ENCODE data around the gene GCFC2.

DNA sequence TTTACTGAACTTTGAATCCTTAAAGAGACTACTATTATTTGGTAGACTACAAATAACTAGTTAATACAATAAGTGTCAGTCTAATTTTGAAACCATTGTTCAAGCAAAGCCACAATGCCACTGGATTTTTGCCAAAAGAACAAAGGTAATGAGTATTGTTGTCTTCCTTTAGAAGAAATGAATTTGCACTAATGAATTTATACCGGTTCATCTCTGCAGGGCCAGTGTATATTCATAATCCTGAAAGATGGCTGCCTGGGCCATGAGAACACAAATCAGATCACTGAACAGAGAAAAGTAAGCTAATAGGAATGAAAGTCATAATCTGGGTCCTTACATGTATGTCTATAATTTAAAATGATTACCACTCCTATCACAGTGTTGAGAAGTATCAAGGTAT lies 31.2 kb downstream of the GCFC2 start:
- TF ChIP-seq, protein P1, sequence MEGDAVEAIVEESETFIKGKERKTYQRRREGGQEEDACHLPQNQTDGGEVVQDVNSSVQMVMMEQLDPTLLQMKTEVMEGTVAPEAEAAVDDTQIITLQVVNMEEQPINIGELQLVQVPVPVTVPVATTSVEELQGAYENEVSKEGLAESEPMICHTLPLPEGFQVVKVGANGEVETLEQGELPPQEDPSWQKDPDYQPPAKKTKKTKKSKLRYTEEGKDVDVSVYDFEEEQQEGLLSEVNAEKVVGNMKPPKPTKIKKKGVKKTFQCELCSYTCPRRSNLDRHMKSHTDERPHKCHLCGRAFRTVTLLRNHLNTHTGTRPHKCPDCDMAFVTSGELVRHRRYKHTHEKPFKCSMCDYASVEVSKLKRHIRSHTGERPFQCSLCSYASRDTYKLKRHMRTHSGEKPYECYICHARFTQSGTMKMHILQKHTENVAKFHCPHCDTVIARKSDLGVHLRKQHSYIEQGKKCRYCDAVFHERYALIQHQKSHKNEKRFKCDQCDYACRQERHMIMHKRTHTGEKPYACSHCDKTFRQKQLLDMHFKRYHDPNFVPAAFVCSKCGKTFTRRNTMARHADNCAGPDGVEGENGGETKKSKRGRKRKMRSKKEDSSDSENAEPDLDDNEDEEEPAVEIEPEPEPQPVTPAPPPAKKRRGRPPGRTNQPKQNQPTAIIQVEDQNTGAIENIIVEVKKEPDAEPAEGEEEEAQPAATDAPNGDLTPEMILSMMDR (IDR thresholded peaks at IDR 0.05): no peak
- no peak for TF ChIP-seq EP300 (IDR thresholded peaks at IDR 0.05)
- TF ChIP-seq POLR2A (IDR thresholded peaks at IDR 0.05): no peak
- no peak for TF ChIP-seq POLR2AphosphoS5 (IDR thresholded peaks at IDR 0.05)

All from stomach (tissue), 4 donors.